CD4-positive, alpha-beta T cell (primary cell): Measurements from ENCODE around the gene TMEM129. TPM values are rescaled to one million over a fixed set of nuclear protein-coding genes. Genes with fewer than 3 reads are reported as not detected.

Experiments
- ATAC-seq: fragments of 200-7000 bp; cut with Tn5 transposase; one replicate; pipeline ENCODE4 v1.10.0; 2022; ENCODE audit warnings: mild to moderate bottlenecking; ENCODE audit not compliant: poor library complexity
- CTCF ChIA-PET: fragments of 350-600 bp; sonication (Branson Sonifier 250); formaldehyde crosslinking; loops from one replicate; lab custom pipeline; 2021; ENCODE audit warnings: antibody characterized with exemption, inconsistent platforms; lab: Charles Lee
- POLR2A ChIA-PET: fragments of 350-600 bp; sonication (Branson Sonifier 250); formaldehyde crosslinking; loops from one replicate; lab custom pipeline; 2021; ENCODE audit warnings: antibody characterized with exemption, inconsistent platforms; lab: Charles Lee
- DNase-seq, 14 experiments: peaks; one replicate each; pipeline ENCODE4 v3.0.0-alpha.2; 2013 to 2020; ENCODE audit warnings: mixed read lengths in 2 of 14
- H3K27ac ChIP-seq, 2 donors: one replicate each; pipeline versions ENCODE4 v1.5.1 to v1.7.0; 2013; ENCODE audit warnings: low read length in 2 of 2, low read depth in 1 of 2, mild to moderate bottlenecking in 1 of 2
- H3K27me3 ChIP-seq, 2 experiments: 1 replicate in 1 of 2; 2 replicates in 1 of 2; pipeline versions ENCODE4 v1.6.1 to v1.7.0; 2013; ENCODE audit warnings: low read length in 2 of 2, control low read depth in 1 of 2, mild to moderate bottlenecking in 1 of 2, moderate library complexity in 1 of 2; ENCODE audit not compliant: insufficient read depth in 2 of 2, control insufficient read depth in 1 of 2
- H3K36me3 ChIP-seq: one replicate; pipeline ENCODE4 v1.6.1; 2013; ENCODE audit warnings: low read length, control low read depth; ENCODE audit not compliant: insufficient read depth
- H3K4me1 ChIP-seq: one replicate; pipeline ENCODE4 v1.6.1; 2013; ENCODE audit warnings: low read length, control low read depth; ENCODE audit not compliant: insufficient read depth
- H3K4me3 ChIP-seq: one replicate; pipeline ENCODE4 v1.5.1; 2013; ENCODE audit warnings: mild to moderate bottlenecking, low read length, moderate library complexity
- H3K9me3 ChIP-seq, 2 experiments: 1 replicate in 1 of 2; 2 replicates in 1 of 2; pipeline versions ENCODE4 v1.6.1 to v1.7.0; 2013; ENCODE audit warnings: low read length in 2 of 2, mild to moderate bottlenecking in 2 of 2, control low read depth in 1 of 2, moderate library complexity in 1 of 2; ENCODE audit not compliant: control insufficient read depth in 1 of 2, insufficient read depth in 1 of 2
- H3K27ac Mint-ChIP-seq: one replicate; pipeline ENCODE4 v1.8.0; 2020; ENCODE audit warnings: mixed read lengths
- H3K27me3 Mint-ChIP-seq: one replicate; pipeline ENCODE4 v1.8.0; 2021; ENCODE audit warnings: mixed read lengths
- H3K36me3 Mint-ChIP-seq: one replicate; pipeline ENCODE4 v1.8.0; 2021; ENCODE audit warnings: low read depth, mixed read lengths
- H3K4me1 Mint-ChIP-seq: one replicate; pipeline ENCODE4 v1.8.0; 2021; ENCODE audit warnings: low read depth, mixed read lengths
- H3K4me3 Mint-ChIP-seq: one replicate; pipeline ENCODE4 v1.8.0; 2020; ENCODE audit warnings: mild to moderate bottlenecking, mixed read lengths
- H3K9me3 Mint-ChIP-seq: one replicate; pipeline ENCODE4 v1.8.0; 2020; ENCODE audit warnings: mixed read lengths
- intact Hi-C, 2 experiments: fragments of 100-400 bp; cut with DNase I in 1 of 2; cut with micrococcal nuclease in 1 of 2; formaldehyde crosslinking; loops; one replicate each; pipeline versions ENCODE4 v1.15.1 to v1.9.0; 2023 to 2025; cut with DNase I, micrococcal nuclease
- total RNA-seq, 174 experiments: library from RNA in 2 of 174; stranded (reverse) in 2 of 174; gene quantifications; one replicate each; pipeline ENCODE4 v1.2.3 and lab custom pipeline; 2021 to 2026
- TF ChIP-seq, protein P1 (sequence below): fragments of 200-600 bp; IDR thresholded peaks from one replicate; pipeline ENCODE4 v1.8.0; 2022; ENCODE audit warnings: antibody characterized with exemption, mild to moderate bottlenecking

TMEM129 gene
- total RNA-seq, 2 experiments from 2014 or later, result 17.2 to 17.6 TPM

DNA sequence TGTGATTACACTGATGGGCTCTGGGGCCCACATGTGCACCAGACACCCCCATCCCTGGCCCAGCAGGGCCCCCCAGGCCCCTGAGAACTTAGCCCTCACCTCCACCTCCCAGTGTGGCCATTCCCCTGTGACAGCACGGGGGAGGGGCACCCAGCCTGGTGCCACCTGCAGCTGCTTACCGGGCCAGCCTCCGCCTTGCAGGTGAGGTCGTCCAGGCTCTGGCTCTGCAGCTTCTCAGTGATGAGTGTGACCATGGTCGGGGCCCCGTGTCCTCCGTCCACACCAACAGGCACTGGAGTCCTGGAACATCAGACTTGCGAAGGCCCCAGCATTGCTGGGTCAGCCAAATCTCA, 52.7 kb downstream of the TMEM129 start:
- Mint-ChIP-seq H3K4me1 (no peaks in the 10 kb centered on the region), H3K36me3 (no peaks in the 10 kb centered on the region), H3K27me3 (no peaks in the 10 kb centered on the region), H3K27ac (no peak overlapping the region), H3K9me3 (no peaks in the 10 kb centered on the region), H3K4me3 (no peak overlapping the region)
- H3K4me1 ChIP-seq, result no peaks in the 10 kb centered on the region
- no peak overlapping the region for H3K27ac ChIP-seq
- no peak for DNase-seq
- POLR2A ChIA-PET, result no interaction called here
- H3K4me3 ChIP-seq, result no peak overlapping the region
- CTCF ChIA-PET, result no interaction called here
- intact Hi-C loops, result no loop called here
- no peaks in the 10 kb centered on the region for H3K27me3 ChIP-seq
- H3K36me3 ChIP-seq, result no peaks in the 10 kb centered on the region
- TF ChIP-seq, protein P1, sequence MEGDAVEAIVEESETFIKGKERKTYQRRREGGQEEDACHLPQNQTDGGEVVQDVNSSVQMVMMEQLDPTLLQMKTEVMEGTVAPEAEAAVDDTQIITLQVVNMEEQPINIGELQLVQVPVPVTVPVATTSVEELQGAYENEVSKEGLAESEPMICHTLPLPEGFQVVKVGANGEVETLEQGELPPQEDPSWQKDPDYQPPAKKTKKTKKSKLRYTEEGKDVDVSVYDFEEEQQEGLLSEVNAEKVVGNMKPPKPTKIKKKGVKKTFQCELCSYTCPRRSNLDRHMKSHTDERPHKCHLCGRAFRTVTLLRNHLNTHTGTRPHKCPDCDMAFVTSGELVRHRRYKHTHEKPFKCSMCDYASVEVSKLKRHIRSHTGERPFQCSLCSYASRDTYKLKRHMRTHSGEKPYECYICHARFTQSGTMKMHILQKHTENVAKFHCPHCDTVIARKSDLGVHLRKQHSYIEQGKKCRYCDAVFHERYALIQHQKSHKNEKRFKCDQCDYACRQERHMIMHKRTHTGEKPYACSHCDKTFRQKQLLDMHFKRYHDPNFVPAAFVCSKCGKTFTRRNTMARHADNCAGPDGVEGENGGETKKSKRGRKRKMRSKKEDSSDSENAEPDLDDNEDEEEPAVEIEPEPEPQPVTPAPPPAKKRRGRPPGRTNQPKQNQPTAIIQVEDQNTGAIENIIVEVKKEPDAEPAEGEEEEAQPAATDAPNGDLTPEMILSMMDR, result no peak
- no peak for ATAC-seq
- peaks cover 0 to 8% of the 10 kb centered on the region in 2 experiments for H3K9me3 ChIP-seq

DNA sequence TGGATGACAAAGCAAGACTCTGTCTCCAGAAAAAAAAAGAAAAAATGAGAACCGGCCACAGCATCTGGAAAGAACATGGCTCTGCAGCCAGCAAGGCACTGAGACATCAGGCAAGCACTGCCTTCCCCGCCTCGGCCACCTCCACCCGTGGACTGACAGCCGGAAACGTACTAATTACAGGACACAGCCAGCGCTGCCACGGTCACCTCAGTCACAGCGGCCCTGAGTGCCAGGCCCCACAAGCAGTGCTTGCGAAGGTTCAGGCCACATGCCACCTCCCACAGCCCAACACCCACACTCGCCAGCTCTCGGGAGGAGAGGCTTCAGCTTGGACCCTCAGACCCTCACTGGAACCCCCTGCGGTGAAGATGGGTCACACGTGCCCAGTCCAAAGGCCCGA, 53.9 kb downstream of the TMEM129 start:
- Histone ChIP-seq H3K27ac (no peak overlapping the region), H3K4me3 (no peak overlapping the region), H3K9me3 (peaks cover 0 to 8% of the 10 kb centered on the region in 2 experiments), H3K36me3 (no peaks in the 10 kb centered on the region), H3K4me1 (no peaks in the 10 kb centered on the region), H3K27me3 (no peaks in the 10 kb centered on the region)
- Mint-ChIP-seq H3K9me3 (no peaks in the 10 kb centered on the region), H3K4me1 (no peaks in the 10 kb centered on the region), H3K27me3 (no peaks in the 10 kb centered on the region), H3K4me3 (no peak overlapping the region), H3K27ac (no peak overlapping the region), H3K36me3 (no peaks in the 10 kb centered on the region)
- TF ChIP-seq, protein P1, result no peak
- ATAC-seq (no peak), DNase-seq (no peak)
- ChIA-PET POLR2A (no interaction called here), CTCF (interaction anchor here (0.7 kb wide), 1 partner anchor 112 kb away, joined by 3 read pairs; no protein-coding TSS in a partner anchor)
- intact Hi-C loops, result no loop called here

DNA sequence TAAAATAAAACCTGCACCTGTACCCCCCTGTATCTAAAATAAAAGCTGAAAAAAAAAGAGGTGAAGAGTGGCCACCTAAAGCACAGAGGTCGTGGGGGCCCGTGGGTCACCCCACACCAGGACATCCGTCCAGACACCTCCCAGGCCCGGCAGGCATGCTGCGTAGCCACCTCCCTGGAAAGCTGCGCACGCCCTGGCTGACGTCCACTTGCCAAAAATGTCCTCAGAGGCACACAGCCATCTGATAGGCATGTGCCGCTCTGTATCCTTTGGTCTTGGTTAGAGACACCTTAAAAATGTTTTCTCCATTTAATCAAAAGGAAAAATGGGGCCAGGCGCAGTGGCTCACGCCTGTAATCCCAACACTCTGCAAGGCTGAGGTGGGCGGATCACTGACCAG, 54.7 kb downstream of the TMEM129 start:
- TF ChIP-seq, protein P1, result no peak
- intact Hi-C loops, result no loop called here
- no peak overlapping the region for H3K27ac Mint-ChIP-seq
- DNase-seq (no peak), ATAC-seq (no peak)
- peaks cover 0 to 8% of the 10 kb centered on the region in 2 experiments for H3K9me3 ChIP-seq
- no peaks in the 10 kb centered on the region for H3K9me3 Mint-ChIP-seq
- no peaks in the 10 kb centered on the region for H3K27me3 ChIP-seq
- H3K36me3 Mint-ChIP-seq, result no peaks in the 10 kb centered on the region
- H3K27me3 Mint-ChIP-seq, result no peaks in the 10 kb centered on the region
- H3K4me3 Mint-ChIP-seq, result no peak overlapping the region
- no peaks in the 10 kb centered on the region for H3K4me1 Mint-ChIP-seq
- CTCF ChIA-PET, result no interaction called here
- POLR2A ChIA-PET, result no interaction called here
- no peak overlapping the region for H3K27ac ChIP-seq
- no peak overlapping the region for H3K4me3 ChIP-seq
- H3K36me3 ChIP-seq, result no peaks in the 10 kb centered on the region
- H3K4me1 ChIP-seq, result no peaks in the 10 kb centered on the region

Other genes with a start within 250 kb of the TMEM129 start
- gene FAM53A, start 37.0 kb downstream of the TMEM129 start, total RNA-seq, result 1 to 10 TPM in 1 of 2 experiments, under 1 TPM in 1; 0.93 to 2.4 TPM
- 10 to 100 TPM; 45.8 to 47.6 TPM for gene SLBP, start 9.0 kb downstream of the TMEM129 start, total RNA-seq
- 100 to 1,000 TPM; 123 TPM for gene TACC3, start 198 bp upstream of the TMEM129 start, total RNA-seq
- under 1 TPM in 1 of 2 experiments, not detected in 1; 0.33 TPM for gene FGFR3, start 72.0 kb upstream of the TMEM129 start, total RNA-seq
- 10 to 100 TPM; 21.2 to 25.2 TPM for gene LETM1, start 134.8 kb upstream of the TMEM129 start, total RNA-seq
- 10 to 100 TPM; 42.4 to 45.8 TPM for gene NSD2, start 150.1 kb upstream of the TMEM129 start, total RNA-seq